SK-N-SH (cell line): ENCODE data around the gene MGAT5.

Experiments used
- CHD2 ChIP-seq: fragments of 150-350 bp; IDR thresholded peaks from 2 replicates; pipeline ENCODE4 v1.6.1; 2018; ENCODE audit warnings: low read length; ENCODE audit not compliant: partially characterized antibody
- CTCF ChIP-seq: fragments of 200-600 bp; sonication (generic); IDR thresholded peaks from 2 replicates; pipeline ENCODE4 v1.6.1; 2017; ENCODE audit warnings: antibody characterized with exemption, mild to moderate bottlenecking, moderate library complexity
- EP300 ChIP-seq, 2 experiments: IDR thresholded peaks; 2 replicates each; pipeline versions ENCODE4 v1.4.0 to v1.6.1; 2012; ENCODE audit warnings: borderline replicate concordance in 1 of 2, low read depth in 1 of 2, low read length in 1 of 2
- EZH2phosphoT487 ChIP-seq: fragments of 200-600 bp; sonication (generic); IDR thresholded peaks from 2 replicates; pipeline ENCODE4 v1.6.1; 2017; ENCODE audit warnings: low read depth, mixed run types, mild to moderate bottlenecking, antibody characterized with exemption, moderate library complexity, borderline replicate concordance
- IRF3 ChIP-seq: fragments of 150-350 bp; IDR thresholded peaks from 2 replicates; pipeline ENCODE4 v1.6.1; 2016; ENCODE audit warnings: mild to moderate bottlenecking, low read depth, low read length
- NRF1 ChIP-seq: IDR thresholded peaks from 2 replicates; pipeline ENCODE4 v1.6.1; 2012; ENCODE audit warnings: low read depth, mild to moderate bottlenecking, low read length
- REST ChIP-seq: IDR thresholded peaks from 2 replicates; pipeline ENCODE4 v1.6.1; 2012; ENCODE audit warnings: mild to moderate bottlenecking, low read depth, low read length, moderate library complexity
- RFX5 ChIP-seq: IDR thresholded peaks from 2 replicates; pipeline ENCODE4 v1.6.1; 2012; ENCODE audit warnings: mild to moderate bottlenecking, improper control_type of control experiment, low read length
- YY1 ChIP-seq: IDR thresholded peaks from 2 replicates; pipeline ENCODE4 v1.4.0; 2012; ENCODE audit warnings: low read depth, mild to moderate bottlenecking

GRCh38 chr2:134269972-134270735, 16.3 kb downstream of the MGAT5 start:
- TF ChIP-seq RFX5 (no peak), REST (no peak), CTCF (no peak), IRF3 (no peak), EZH2phosphoT487 (no peak), CHD2 (no peak), NRF1 (no peak), EP300 (IDR thresholded peaks at IDR 0.05; ENCODE audit: borderline replicate concordance in 1 of 2, low read depth in 1 of 2, low read length in 1 of 2) (no peak), YY1 (no peak)
